Airway epithelial cell (primary cell): ENCODE data around the gene NLRP13. TPM values are rescaled to one million over a fixed set of nuclear protein-coding genes. Genes with fewer than 3 reads are reported as not detected.

Experiments used
- total RNA-seq: library from RNA; depleted of rRNA; stranded (reverse); fragments of >200 nt; gene quantifications from 2 replicates; pipeline ENCODE4 v1.2.3, GENCODE V29; 2015

NLRP13 gene, protein sequence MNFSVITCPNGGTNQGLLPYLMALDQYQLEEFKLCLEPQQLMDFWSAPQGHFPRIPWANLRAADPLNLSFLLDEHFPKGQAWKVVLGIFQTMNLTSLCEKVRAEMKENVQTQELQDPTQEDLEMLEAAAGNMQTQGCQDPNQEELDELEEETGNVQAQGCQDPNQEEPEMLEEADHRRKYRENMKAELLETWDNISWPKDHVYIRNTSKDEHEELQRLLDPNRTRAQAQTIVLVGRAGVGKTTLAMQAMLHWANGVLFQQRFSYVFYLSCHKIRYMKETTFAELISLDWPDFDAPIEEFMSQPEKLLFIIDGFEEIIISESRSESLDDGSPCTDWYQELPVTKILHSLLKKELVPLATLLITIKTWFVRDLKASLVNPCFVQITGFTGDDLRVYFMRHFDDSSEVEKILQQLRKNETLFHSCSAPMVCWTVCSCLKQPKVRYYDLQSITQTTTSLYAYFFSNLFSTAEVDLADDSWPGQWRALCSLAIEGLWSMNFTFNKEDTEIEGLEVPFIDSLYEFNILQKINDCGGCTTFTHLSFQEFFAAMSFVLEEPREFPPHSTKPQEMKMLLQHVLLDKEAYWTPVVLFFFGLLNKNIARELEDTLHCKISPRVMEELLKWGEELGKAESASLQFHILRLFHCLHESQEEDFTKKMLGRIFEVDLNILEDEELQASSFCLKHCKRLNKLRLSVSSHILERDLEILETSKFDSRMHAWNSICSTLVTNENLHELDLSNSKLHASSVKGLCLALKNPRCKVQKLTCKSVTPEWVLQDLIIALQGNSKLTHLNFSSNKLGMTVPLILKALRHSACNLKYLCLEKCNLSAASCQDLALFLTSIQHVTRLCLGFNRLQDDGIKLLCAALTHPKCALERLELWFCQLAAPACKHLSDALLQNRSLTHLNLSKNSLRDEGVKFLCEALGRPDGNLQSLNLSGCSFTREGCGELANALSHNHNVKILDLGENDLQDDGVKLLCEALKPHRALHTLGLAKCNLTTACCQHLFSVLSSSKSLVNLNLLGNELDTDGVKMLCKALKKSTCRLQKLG
- not detected in 2 replicates for total RNA-seq

DNA sequence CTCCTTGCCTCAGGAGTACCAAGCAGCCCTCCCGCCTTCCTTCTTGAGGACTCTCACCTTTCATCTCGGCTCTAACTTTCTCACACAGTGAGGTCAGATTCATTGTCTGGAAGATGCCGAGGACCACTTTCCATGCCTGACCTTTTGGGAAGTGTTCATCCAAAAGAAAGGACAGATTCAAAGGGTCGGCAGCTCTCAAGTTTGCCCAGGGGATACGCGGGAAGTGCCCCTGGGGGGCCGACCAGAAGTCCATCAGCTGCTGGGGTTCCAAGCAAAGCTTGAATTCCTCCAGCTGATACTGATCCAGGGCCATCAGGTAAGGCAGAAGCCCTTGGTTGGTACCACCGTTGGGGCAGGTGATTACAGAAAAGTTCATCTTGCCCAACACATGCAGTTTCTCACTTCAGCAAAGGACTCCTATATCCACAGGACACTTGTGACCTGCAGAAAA lies at the start of gene NLRP13:
Gene NLRP13, minus strand, starts transcription at position 401 of the 451 bp plus-strand sequence. Its CDS starts 25 bp downstream, at position 376.

DNA sequence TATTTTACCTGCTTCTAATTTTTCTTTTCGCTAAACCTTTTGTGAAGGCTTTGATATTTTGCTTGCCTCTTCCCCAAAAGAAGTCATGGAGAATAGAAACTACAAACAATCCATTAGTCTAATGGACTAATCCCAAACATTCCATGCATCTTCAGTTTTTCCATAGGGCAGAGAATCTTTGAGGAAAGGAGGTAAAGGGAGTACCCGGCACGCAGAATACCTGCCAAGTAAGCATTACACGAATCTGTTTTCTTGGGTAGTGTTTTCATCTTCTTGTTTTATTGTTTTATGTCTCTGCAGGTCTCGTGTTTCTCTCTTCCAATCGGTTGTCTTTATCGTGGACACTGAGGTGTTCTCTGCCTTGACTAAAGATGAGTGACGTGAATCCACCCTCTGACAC lies 15.4 kb upstream of the NLRP13 start, which contains the start of gene NLRP8:
Gene NLRP8, plus strand, starts transcription at position 301 of the 400 bp plus-strand sequence.

Other genes with a start within 250 kb of the NLRP13 start
- gene NLRP9, start 193.9 kb downstream of the NLRP13 start, total RNA-seq: not detected in 2 replicates
- not detected in 2 replicates for gene RFPL4A, start 173.2 kb downstream of the NLRP13 start, total RNA-seq
- gene RFPL4AL1, start 163.2 kb downstream of the NLRP13 start, total RNA-seq: not detected in 2 replicates
- not detected in 2 replicates for gene NLRP11, start 100.3 kb downstream of the NLRP13 start, total RNA-seq
- gene NLRP4, start 95.8 kb downstream of the NLRP13 start, total RNA-seq: not detected in 2 replicates
- gene NLRP8, start 15.5 kb upstream of the NLRP13 start, total RNA-seq: not detected in 2 replicates
- gene NLRP5, start 54.4 kb upstream of the NLRP13 start, total RNA-seq: not detected in 2 replicates
- 14.1 and 17.1 TPM in 2 replicates for gene ZNF787, start 189.0 kb upstream of the NLRP13 start, total RNA-seq
- gene ZNF444, start 209.0 kb upstream of the NLRP13 start, total RNA-seq: 25.7 and 28.6 TPM in 2 replicates
- not detected in 2 replicates for gene GALP, start 243.7 kb upstream of the NLRP13 start, total RNA-seq